NCI-H774 (cell line): ENCODE data around the gene HLA-A.
A peak's percentile ranks its signal among the peaks of the same experiment; 100 is the strongest.
"Not testable (repeated sequence)": the region's sequence is repeated elsewhere in the genome, so short reads cannot be mapped to it uniquely, and the experiment has no call there.

ENCODE experiments used
- DNase-seq: peaks from one replicate; lab custom pipeline; 2025; lab: John Stamatoyannopoulos, UW

HLA-A gene

GRCh38 chr6:29961966-29962365 is 19.6 kb downstream of the HLA-A start:
- DNase-seq: no peak

- DNase-seq: not testable (repeated sequence)
Measured at GRCh38 chr6:29963697-29964096, 21.4 kb downstream of the HLA-A start.

- DNase-seq: no peak
Measured at GRCh38 chr6:29964518-29964886, 22.2 kb downstream of the HLA-A start.

- DNase-seq: peak; percentile 74
Measured at GRCh38 chr6:29964887-29965562, 22.7 kb downstream of the HLA-A start.

- DNase-seq: no peak
Measured at GRCh38 chr6:29965563-29965872, 23.2 kb downstream of the HLA-A start.

GRCh38 chr6:29965873-29966601 is 23.7 kb downstream of the HLA-A start:
- peak; percentile 86 for DNase-seq

- DNase-seq: peak; percentile 75
Measured at GRCh38 chr6:29967379-29968010, 25.2 kb downstream of the HLA-A start.

- no peak for DNase-seq
Measured at GRCh38 chr6:29968130-29968529, 25.8 kb downstream of the HLA-A start.

GRCh38 chr6:29968905-29969304 is 26.6 kb downstream of the HLA-A start:
- DNase-seq: no peak

GRCh38 chr6:29970711-29971110 is 28.4 kb downstream of the HLA-A start:
- DNase-seq: no peak

- no peak for DNase-seq
Measured at GRCh38 chr6:29974901-29975560, 32.7 kb downstream of the HLA-A start.

- DNase-seq: no peak
Measured at GRCh38 chr6:29975561-29975907, 33.2 kb downstream of the HLA-A start.

GRCh38 chr6:29976253-29976587 is 33.9 kb downstream of the HLA-A start:
- DNase-seq: no peak

GRCh38 chr6:29976588-29977424 is 34.5 kb downstream of the HLA-A start:
- DNase-seq: peak; percentile 52

- no peak for DNase-seq
Measured at GRCh38 chr6:29977425-29977727, 35.0 kb downstream of the HLA-A start.

GRCh38 chr6:29980013-29980412 is 37.7 kb downstream of the HLA-A start:
- DNase-seq: not testable (repeated sequence)

- DNase-seq: no peak
Measured at GRCh38 chr6:29980511-29980910, 38.2 kb downstream of the HLA-A start.

GRCh38 chr6:29981211-29981812 is 39.0 kb downstream of the HLA-A start:
- no peak for DNase-seq

- DNase-seq: no peak
Measured at GRCh38 chr6:29982097-29982496, 39.8 kb downstream of the HLA-A start.

- no peak for DNase-seq
Measured at GRCh38 chr6:29984232-29984631, 41.9 kb downstream of the HLA-A start.

GRCh38 chr6:29984992-29985391 is 42.7 kb downstream of the HLA-A start:
- no peak for DNase-seq

- DNase-seq: no peak
Measured at GRCh38 chr6:29986179-29986781, 43.9 kb downstream of the HLA-A start.
